Keratinocyte (primary cell): ENCODE results near the gene PNPLA7. TPM values are rescaled to one million over a fixed set of nuclear protein-coding genes. Genes with fewer than 3 reads are reported as not detected.
"Not testable (repeated sequence)": the region's sequence is repeated elsewhere in the genome, so short reads cannot be mapped to it uniquely, and the experiment has no call there.

ENCODE experiments used
- DNase-seq: peaks from one replicate; pipeline ENCODE4 v3.0.0-alpha.2; 2011; ENCODE audit warnings: low read depth, missing footprints, low spot score
- FAIRE-seq: peaks from 2 replicates; lab custom pipeline; 2011; peaks lifted over from hg19 to GRCh38; lab: Jason Lieb, UNC
- H2AFZ ChIP-seq: 2 replicates; pipeline ENCODE4 v1.6.0; 2012; ENCODE audit warnings: low read length, control low read depth, inconsistent platforms; ENCODE audit not compliant: control insufficient read depth
- H3K27ac ChIP-seq: 2 replicates; pipeline ENCODE4 v1.5.1; 2011; ENCODE audit warnings: low read length; ENCODE audit not compliant: control insufficient read depth, insufficient read depth
- H3K27me3 ChIP-seq: 3 replicates; pipeline ENCODE4 v1.6.0; 2011; ENCODE audit warnings: low read length; ENCODE audit not compliant: control insufficient read depth, insufficient read depth; ENCODE audit errors: extremely low read depth
- H3K36me3 ChIP-seq, 2 experiments: 2 replicates in 1 of 2; 3 replicates in 1 of 2; pipeline ENCODE4 v1.5.1; 2011; ENCODE audit warnings: low read length in 2 of 2, mild to moderate bottlenecking in 1 of 2; ENCODE audit not compliant: control insufficient read depth in 2 of 2, insufficient read depth in 2 of 2; ENCODE audit errors: extremely low read depth in 1 of 2
- H3K4me1 ChIP-seq: 3 replicates; pipeline ENCODE4 v1.5.1; 2011; ENCODE audit warnings: low read length; ENCODE audit not compliant: control insufficient read depth, insufficient read depth; ENCODE audit errors: extremely low read depth
- H3K4me2 ChIP-seq: 3 replicates; pipeline ENCODE4 v1.6.0; 2011; ENCODE audit warnings: low read depth, low read length; ENCODE audit not compliant: control insufficient read depth, insufficient read depth; ENCODE audit errors: extremely low read depth
- H3K4me3 ChIP-seq, 3 experiments: fragments of 200-600 bp in 1 of 3; sonication (generic) in 1 of 3; 2 replicates in 2 of 3; 3 replicates in 1 of 3; pipeline ENCODE4 v1.5.1; 2011 to 2016; ENCODE audit warnings: low read length in 3 of 3, mild to moderate bottlenecking in 3 of 3, control low read depth in 2 of 3, inconsistent platforms in 1 of 3, low read depth in 1 of 3, mixed read lengths in 1 of 3, mixed run types in 1 of 3, moderate library complexity in 1 of 3; ENCODE audit not compliant: control insufficient read depth in 2 of 3, insufficient read depth in 2 of 3; ENCODE audit errors: extremely low read depth in 1 of 3
- H3K79me2 ChIP-seq: 2 replicates; pipeline ENCODE4 v1.6.0; 2012; ENCODE audit warnings: low read length; ENCODE audit not compliant: control insufficient read depth, insufficient read depth
- H3K9ac ChIP-seq: 3 replicates; pipeline ENCODE4 v1.6.0; 2011; ENCODE audit warnings: low read length; ENCODE audit not compliant: control insufficient read depth, insufficient read depth; ENCODE audit errors: extremely low read depth
- H3K9me1 ChIP-seq: 3 replicates; pipeline ENCODE4 v1.6.0; 2011; ENCODE audit warnings: low read length; ENCODE audit not compliant: control insufficient read depth, insufficient read depth; ENCODE audit errors: extremely low read depth
- H3K9me3 ChIP-seq: 2 replicates; pipeline ENCODE4 v1.5.1; 2012; ENCODE audit warnings: low read depth, low read length; ENCODE audit not compliant: control insufficient read depth
- H4K20me1 ChIP-seq: 3 replicates; pipeline ENCODE4 v1.6.0; 2011; ENCODE audit warnings: low read length; ENCODE audit not compliant: control insufficient read depth, insufficient read depth; ENCODE audit errors: extremely low read depth
- CTCF ChIP-seq, 3 experiments: IDR thresholded peaks in 1 of 3; conservative IDR thresholded peaks in 1 of 3; optimal IDR thresholded peaks in 1 of 3; 2 replicates in 2 of 3; 3 replicates in 1 of 3; pipeline versions ENCODE3 to v1.5.1; 2011; ENCODE audit warnings: low read length in 3 of 3, mild to moderate bottlenecking in 3 of 3, moderate library complexity in 2 of 3, control low read depth in 1 of 3, inconsistent platforms in 1 of 3; ENCODE audit not compliant: insufficient read depth in 2 of 3; ENCODE audit errors: extremely low read depth in 1 of 3
- EZH2 ChIP-seq: IDR thresholded peaks from one replicate; pipeline ENCODE4 v1.6.1; 2012; ENCODE audit warnings: inconsistent platforms, mild to moderate bottlenecking, low read length, moderate library complexity
- dilution Hi-C: fragments of 300-500 bp; cut with MboI; formaldehyde crosslinking; loops from one replicate; pipeline ENCODE4 v1.7.0; 2020; ENCODE audit warnings: low sequenced_read_pairs; ENCODE audit not compliant: extremely low pct_ligation_motif_present
- polyA plus RNA-seq, 5 experiments: library from polyadenylated mRNA; depleted of rRNA in 3 of 5; stranded (reverse) in 3 of 5; stranded (forward) in 1 of 5; unstranded in 1 of 5; fragments of >200 nt; gene quantifications; 1 replicate in 1 of 5; 2 replicates in 3 of 5; 3 replicates in 1 of 5; pipeline versions ENCODE4 v1.2.1 to v1.2.3, GENCODE V29; 2011 to 2012; ENCODE audit warnings: missing spikeins in 2 of 5, low read depth in 1 of 5, low replicate concordance in 1 of 5

Gene PNPLA7
- polyA plus RNA-seq, 1 donor (not counting 4 experiments of a cell fraction or from before 2014, with no cell fraction given), result 0.34 TPM

- H3K79me2 ChIP-seq, result peaks cover 2% of the 10 kb centered on the region
- H3K9me1 ChIP-seq, result no peaks in the 10 kb centered on the region
- H2AFZ ChIP-seq, result no peak overlapping the region
- dilution Hi-C loops, result no loop called here
- H3K36me3 ChIP-seq, result no peaks in the 10 kb centered on the region
- TF ChIP-seq EZH2, result no peak
- no peak for TF ChIP-seq CTCF (optimal IDR thresholded peaks at IDR 0.05 in 1 of 3, IDR thresholded peaks at IDR 0.05 in 1 of 3, conservative IDR thresholded peaks at IDR 0.05 in 1 of 3; ENCODE audit: extremely low read depth in 1 of 3, insufficient read depth in 2 of 3, low read length in 3 of 3)
- no peak overlapping the region for H3K4me3 ChIP-seq
- H3K27me3 ChIP-seq, result peaks cover 10% of the 10 kb centered on the region
- peaks cover 16% of the 10 kb centered on the region for H3K4me1 ChIP-seq
- no peak for DNase-seq
- no peak for FAIRE-seq
- H3K27ac ChIP-seq, result no peak overlapping the region
- no peak overlapping the region for H3K4me2 ChIP-seq
- no peak overlapping the region for H3K9ac ChIP-seq
- H3K9me3 ChIP-seq, result no peaks in the 10 kb centered on the region
- no peaks in the 10 kb centered on the region for H4K20me1 ChIP-seq
Observed at GRCh38 chr9:137410891-137411249, 139.3 kb downstream of the PNPLA7 start.

GRCh38 chr9:137410236-137410890 lies 139.8 kb downstream of the PNPLA7 start:
- peaks cover 14% of the 10 kb centered on the region for H3K27me3 ChIP-seq
- H3K9me3 ChIP-seq, H3K36me3 ChIP-seq, DNase-seq, FAIRE-seq, H3K9ac ChIP-seq, H3K4me2 ChIP-seq, H4K20me1 ChIP-seq, H3K9me1 ChIP-seq, H3K79me2 ChIP-seq, dilution Hi-C loops, H3K27ac ChIP-seq, H3K4me3 ChIP-seq, H2AFZ ChIP-seq: not testable (repeated sequence)
- peaks cover 18% of the 10 kb centered on the region for H3K4me1 ChIP-seq

Other genes starting within 250 kb of the PNPLA7 start
- 0.43 to 2.4 TPM (median 2.2 TPM) in 3 replicates for gene NRARP, start 248.1 kb downstream of the PNPLA7 start, polyA plus RNA-seq
- 1.5 to 5.4 TPM (median 1.9 TPM) in 3 replicates for gene EXD3, start 127.2 kb downstream of the PNPLA7 start, polyA plus RNA-seq
- 0.07 to 0.33 TPM (median 0.09 TPM) in 3 replicates for gene NOXA1, start 127.0 kb downstream of the PNPLA7 start, polyA plus RNA-seq
- not detected in 3 replicates for gene ENTPD8, start 109.0 kb downstream of the PNPLA7 start, polyA plus RNA-seq
- 29.5 to 46.6 TPM (median 33.1 TPM) in 3 replicates for gene NSMF, start 91.1 kb downstream of the PNPLA7 start, polyA plus RNA-seq
- 18.1 to 33.0 TPM (median 21.0 TPM) in 3 replicates for gene MRPL41, start 1.5 kb upstream of the PNPLA7 start, polyA plus RNA-seq
- gene DPH7, start 28.5 kb upstream of the PNPLA7 start, polyA plus RNA-seq, result 25.3 to 32.4 TPM (median 26.2 TPM) in 3 replicates
- gene ZMYND19, start 40.1 kb upstream of the PNPLA7 start, polyA plus RNA-seq, result 25.8 to 28.1 TPM (median 27.8 TPM) in 3 replicates
- 94.7 to 163 TPM (median 102 TPM) in 3 replicates for gene ARRDC1, start 55.3 kb upstream of the PNPLA7 start, polyA plus RNA-seq
- gene EHMT1, start 68.6 kb upstream of the PNPLA7 start, polyA plus RNA-seq, result 25.4 to 34.0 TPM (median 25.9 TPM) in 3 replicates